ENCODE measurements around the gene TNNC2. TPM values are rescaled to one million over a fixed set of nuclear protein-coding genes. Genes with fewer than 3 reads are reported as not detected.

Gene TNNC2
- total and polyA plus RNA-seq, 2 of the 8 experiments (the other 6 are each of a cell fraction or from before 2014, with no cell fraction given): 5.7 to 7.6 TPM

DNA sequence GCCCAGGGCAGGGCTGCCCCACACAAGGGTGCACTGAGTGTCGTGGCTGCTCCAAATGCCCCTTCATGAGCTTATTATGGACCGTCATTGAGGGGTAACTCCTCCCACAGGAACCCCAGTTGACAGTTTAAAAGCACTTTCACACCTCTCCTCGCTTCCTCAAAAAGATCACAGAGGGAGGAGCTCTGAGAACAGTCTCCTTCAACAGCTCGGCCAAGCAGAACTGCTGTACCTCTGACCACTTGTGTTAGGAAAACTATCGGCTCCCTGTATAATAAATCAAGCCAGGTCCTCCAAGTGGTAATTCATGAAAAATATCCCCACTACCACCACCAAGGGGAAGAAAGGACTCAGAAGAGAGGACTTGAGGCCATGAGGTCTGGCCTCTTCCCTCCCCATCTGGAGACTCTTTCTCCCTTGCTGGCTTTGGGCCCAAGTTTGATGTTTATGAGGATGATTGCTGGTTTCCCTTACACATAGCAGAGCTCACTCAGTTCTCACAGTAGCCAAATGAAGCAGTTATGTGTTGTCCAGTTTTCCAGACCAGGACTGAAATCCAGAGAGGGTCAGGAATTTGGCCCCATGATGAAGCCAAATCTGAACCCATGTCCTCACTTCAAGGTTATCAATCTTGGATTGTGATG, 15.2 kb upstream of the TNNC2 start:
- no peak overlapping the region for H4K8ac ChIP-seq (ENCODE audit: extremely low read depth, insufficient read depth, low read length)
- FAIRE-seq (no peak), DNase-seq (ENCODE audit: low read depth in 1 of 2, low spot score in 2 of 2) (no peak)
- H4K5ac ChIP-seq (ENCODE audit: insufficient read length, low read depth, low read length): no peak overlapping the region
- no peak overlapping the region for H3K14ac ChIP-seq (ENCODE audit: insufficient read length)
- H3K4me1 ChIP-seq (replicated peaks in 1 of 4; ENCODE audit: control insufficient read depth in 3 of 4, insufficient read depth in 4 of 4, low read length in 3 of 4): no peaks in the 10 kb centered on the region
- no peak overlapping the region for H2BK15ac ChIP-seq (ENCODE audit: low read length)
- no peak overlapping the region for H3K4ac ChIP-seq (replicated peaks; ENCODE audit: insufficient read length, low read depth, low read length)
- no peaks in the 10 kb centered on the region for H4K20me1 ChIP-seq (replicated peaks in 1 of 2; ENCODE audit: control insufficient read depth in 1 of 2, insufficient read depth in 2 of 2, low read length in 2 of 2)
- H2BK12ac ChIP-seq (ENCODE audit: low read depth, low read length): no peak overlapping the region
- H3K4me3 ChIP-seq (ENCODE audit: extremely low read depth in 1 of 4, insufficient read depth in 2 of 4, low read depth in 3 of 4, low read length in 4 of 4): no peak overlapping the region
- H3K9me3 ChIP-seq (ENCODE audit: insufficient read depth in 2 of 2, low read depth in 1 of 2, low read length in 1 of 2): no peaks in the 10 kb centered on the region
- H3K23me2 ChIP-seq (ENCODE audit: low read depth, low read length): no peaks in the 10 kb centered on the region
- no peaks in the 10 kb centered on the region for H3K79me1 ChIP-seq (ENCODE audit: low read depth, low read length)
- H3K79me2 ChIP-seq (ENCODE audit: control insufficient read depth in 1 of 2, insufficient read depth in 2 of 2, low read length in 2 of 2): no peaks in the 10 kb centered on the region
- no peaks in the 10 kb centered on the region for H3K27me3 ChIP-seq (replicated peaks in 1 of 4; ENCODE audit: control insufficient read depth in 3 of 4, extremely low read depth in 1 of 4, insufficient read depth in 3 of 4, low read length in 3 of 4)
- H2AFZ ChIP-seq (ENCODE audit: low read length): no peak overlapping the region
- H2BK120ac ChIP-seq (replicated peaks; ENCODE audit: low read depth, low read length): no peak overlapping the region
- H3K27ac ChIP-seq (ENCODE audit: low read depth, low read length): no peak overlapping the region
- H3K4me2 ChIP-seq (ENCODE audit: insufficient read depth in 1 of 2, low read depth in 2 of 2, low read length in 2 of 2): no peak overlapping the region
- H2AK5ac ChIP-seq (ENCODE audit: low read depth, low read length): no peak overlapping the region
- H3K56ac ChIP-seq (replicated peaks; ENCODE audit: insufficient read length, low read depth, low read length): no peak overlapping the region
- no peak overlapping the region for H4K91ac ChIP-seq (replicated peaks; ENCODE audit: insufficient read length, low read length)
- peaks cover 15 to 52% (median 28%) of the 10 kb centered on the region in 4 experiments for H3K36me3 ChIP-seq (ENCODE audit: control insufficient read depth in 2 of 4, insufficient read depth in 4 of 4, low read length in 3 of 4)
- H2BK5ac ChIP-seq (ENCODE audit: low read depth, low read length): no peak overlapping the region
- H3K18ac ChIP-seq (ENCODE audit: extremely low read depth, low read length): no peak overlapping the region
- H2BK20ac ChIP-seq (ENCODE audit: low read length): no peak overlapping the region
- H3K23ac ChIP-seq (ENCODE audit: insufficient read length): no peak overlapping the region
- H3K9ac ChIP-seq (replicated peaks in 1 of 4; ENCODE audit: extremely low read depth in 1 of 4, low read depth in 3 of 4, low read length in 3 of 4): no peak overlapping the region
- ChIA-PET POLR2A (ENCODE audit: partially characterized antibody) (interaction anchor here (0.7 to 13.8 kb wide), 13 partner anchors 7 to 111 kb away, joined by 3 to 178 read pairs (median 3); partner anchors contain the start of genes ACOT8, PCIF1, SNX21 and ZSWIM3), CTCF (ENCODE audit: partially characterized antibody) (interaction anchor here (0.7 to 2.1 kb wide), 5 partner anchors 32 to 121 kb away, joined by 3 to 5 read pairs (median 4); no protein-coding TSS in a partner anchor)
- 90% methylated on average over 5 of the region's 5 CpGs; no CpG with 5 or more reads in 1 of the 2 experiments for WGBS, 2 experiments (ENCODE audit: extremely low coverage in 1 of 2, insufficient coverage in 1 of 2, insufficient read length in 1 of 2, insufficient replicate concordance in 2 of 2, low coverage in 1 of 2, low lambda C conversion rate in 2 of 2, missing lambda C conversion rate in 1 of 2)
- TF ChIP-seq SAP30 (IDR thresholded peaks at IDR 0.05; ENCODE audit: insufficient read depth, insufficient replicate concordance, low read length) (no peak), ASH2L (IDR thresholded peaks at IDR 0.05; ENCODE audit: low read length) (no peak), HDAC6 (IDR thresholded peaks at IDR 0.05; ENCODE audit: low read depth, low read length) (no peak), GABPA (IDR thresholded peaks at IDR 0.05; ENCODE audit: borderline replicate concordance, insufficient read depth, low read length) (no peak), RAD21 (IDR thresholded peaks at IDR 0.05 in 1 of 2, conservative IDR thresholded peaks at IDR 0.05 in 1 of 2; ENCODE audit: low read depth in 2 of 2, low read length in 2 of 2) (no peak), TEAD4 (IDR thresholded peaks at IDR 0.05; ENCODE audit: low read depth, low read length) (no peak), TAF1 (IDR thresholded peaks at IDR 0.05; ENCODE audit: low read depth, low read length) (no peak), KDM4A (IDR thresholded peaks at IDR 0.05; ENCODE audit: low read depth, low read length, severe bottlenecking) (no peak), SP1 (IDR thresholded peaks at IDR 0.05; ENCODE audit: low read depth, low read length) (no peak), TCF12 (IDR thresholded peaks at IDR 0.05; ENCODE audit: low read depth, low read length) (no peak), SRF (IDR thresholded peaks at IDR 0.05; ENCODE audit: low read depth, low read length) (no peak), PHF8 (conservative IDR thresholded peaks at IDR 0.05; ENCODE audit: low read depth, low read length) (no peak)
- TF ChIP-seq, protein P1, sequence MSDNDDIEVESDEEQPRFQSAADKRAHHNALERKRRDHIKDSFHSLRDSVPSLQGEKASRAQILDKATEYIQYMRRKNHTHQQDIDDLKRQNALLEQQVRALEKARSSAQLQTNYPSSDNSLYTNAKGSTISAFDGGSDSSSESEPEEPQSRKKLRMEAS (IDR thresholded peaks at IDR 0.05): no peak

Measured in H1 (cell line).